Measurements from ENCODE around the gene SLC1A2. TPM values are rescaled to one million over a fixed set of nuclear protein-coding genes. Genes with fewer than 3 reads are reported as not detected.

Gene SLC1A2
- total RNA-seq, 1 donor from 2014 or later = 0.58 TPM

- peak; percentile 82 for DNase-seq (ENCODE audit: low spot score)
Measured at GRCh38 chr11:35303596-35304385, 115.6 kb downstream of the SLC1A2 start.

DNA sequence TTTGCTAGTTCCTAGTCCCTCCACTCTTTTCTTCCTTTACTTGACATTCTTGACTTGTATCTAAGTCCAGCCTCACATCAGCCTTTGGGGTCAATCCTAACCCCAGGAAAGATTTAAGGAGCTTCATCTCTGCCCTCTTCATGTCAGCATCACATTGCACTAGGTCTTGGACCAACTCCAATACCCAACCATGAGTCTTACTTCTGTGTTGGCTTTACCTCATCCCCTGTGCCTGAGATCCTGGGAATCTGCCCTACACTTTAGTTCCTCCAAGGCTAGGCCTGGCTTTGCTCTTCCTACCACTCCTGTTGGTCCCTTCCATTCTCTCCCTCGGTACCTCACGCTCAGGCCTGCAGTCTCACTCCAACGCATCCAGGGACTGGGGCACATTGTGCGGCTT, 117.0 kb downstream of the SLC1A2 start:
- DNase-seq (ENCODE audit: low spot score) = no peak

DNA sequence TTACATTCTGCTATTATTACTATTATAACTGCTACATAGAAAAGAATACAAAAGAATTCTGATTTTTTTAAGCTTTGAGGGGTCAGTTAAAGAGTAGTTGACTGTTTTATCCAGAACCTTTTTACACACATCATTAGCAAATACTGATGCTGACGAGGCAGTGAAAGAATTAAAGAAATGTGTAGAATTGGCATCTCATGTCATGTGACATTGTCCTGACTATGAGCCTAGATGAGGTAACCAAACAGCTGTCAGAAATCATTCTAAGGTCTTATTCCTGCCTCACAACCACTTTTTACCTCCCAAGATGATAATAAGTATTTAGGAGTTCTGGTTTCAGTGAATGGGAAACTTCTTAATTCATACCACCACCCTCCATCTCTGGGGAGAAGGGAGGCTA, 121.0 kb downstream of the SLC1A2 start:
- no peak for DNase-seq (ENCODE audit: low spot score)

GRCh38 chr11:35295751-35296150, 123.6 kb downstream of the SLC1A2 start:
- DNase-seq (ENCODE audit: low spot score) = no peak

DNA sequence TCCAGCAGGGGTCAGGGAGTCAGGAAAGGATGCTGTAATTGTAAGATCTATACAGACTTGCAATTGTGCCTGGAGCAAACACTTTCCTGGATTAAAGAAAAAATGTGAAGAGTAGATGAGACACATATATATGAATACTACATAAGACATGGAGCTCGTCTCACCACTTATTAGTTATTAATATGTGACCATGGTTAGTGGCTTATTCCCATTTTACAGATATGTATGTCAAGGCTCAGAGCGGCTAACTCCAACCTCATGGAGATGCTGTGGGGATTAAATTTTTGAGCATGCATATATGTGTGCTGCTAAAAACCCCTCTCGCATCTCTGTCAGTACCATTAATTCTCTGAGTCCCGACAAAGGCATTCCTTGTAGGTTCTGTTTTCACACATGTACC, 125.7 kb downstream of the SLC1A2 start:
- no peak for DNase-seq (ENCODE audit: low spot score)

GRCh38 chr11:35293035-35293434, 126.3 kb downstream of the SLC1A2 start:
- DNase-seq (ENCODE audit: low spot score) = no peak

GRCh38 chr11:35292279-35292678, 127.1 kb downstream of the SLC1A2 start:
- no peak for DNase-seq (ENCODE audit: low spot score)

DNA sequence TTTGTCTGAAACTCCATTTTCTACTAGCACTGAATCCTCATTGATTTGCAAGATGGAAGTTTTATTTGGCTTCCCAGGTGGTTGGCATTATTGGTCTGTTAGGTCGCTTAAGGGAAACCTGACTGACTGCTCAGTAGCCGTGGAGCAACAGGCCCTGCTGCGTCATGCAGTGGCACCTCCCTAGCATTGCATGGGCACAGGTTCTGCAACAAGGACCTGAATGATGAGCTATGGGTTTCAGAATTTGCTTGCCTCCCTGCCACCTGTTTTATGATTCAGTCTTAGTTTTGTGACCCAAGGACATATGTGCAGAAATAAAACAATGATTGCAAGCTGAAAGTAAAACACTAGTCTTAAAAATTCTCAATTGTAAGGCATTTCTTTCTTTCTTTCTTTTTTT, 128.5 kb downstream of the SLC1A2 start:
- no peak for DNase-seq (ENCODE audit: low spot score)

GRCh38 chr11:35289821-35290220, 129.5 kb downstream of the SLC1A2 start:
- DNase-seq (ENCODE audit: low spot score) = no peak

DNA sequence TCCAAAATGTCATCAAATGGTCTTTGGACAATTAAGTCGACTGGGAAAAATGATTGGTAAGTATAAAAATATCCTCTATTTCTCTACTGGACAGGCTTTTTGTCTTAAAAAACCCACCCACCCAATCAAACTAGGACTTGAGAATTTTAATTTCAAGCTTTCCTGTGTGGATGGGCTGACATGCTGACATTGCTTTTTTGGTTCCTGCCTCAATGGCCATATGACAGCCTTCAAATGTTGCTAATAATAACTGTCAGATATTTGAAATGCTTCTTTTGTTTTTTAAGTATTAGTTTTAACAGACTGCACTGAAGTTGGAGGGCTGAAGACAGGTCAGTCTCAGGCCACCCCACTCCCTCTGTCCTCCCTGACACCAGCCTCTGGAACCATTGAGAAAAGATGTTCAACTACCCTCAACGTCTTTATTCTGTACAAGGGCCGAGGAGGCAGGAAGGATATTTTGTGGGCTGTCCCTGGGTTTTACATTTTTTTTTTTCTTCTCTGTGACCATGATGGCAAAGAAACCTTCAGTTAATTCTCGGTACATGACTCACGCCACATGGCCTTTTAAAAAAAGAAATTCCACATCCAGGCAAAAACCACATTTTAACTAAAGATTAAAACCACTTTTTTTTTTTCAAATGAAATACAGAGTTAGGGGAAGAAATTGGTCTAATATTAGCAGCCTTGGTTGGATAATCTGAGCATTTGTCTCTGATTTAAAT, 130.4 kb downstream of the SLC1A2 start:
- DNase-seq (ENCODE audit: low spot score) = no peak

- DNase-seq (ENCODE audit: low spot score) = no peak
Measured at GRCh38 chr11:35288309-35288708, 131.0 kb downstream of the SLC1A2 start.

DNA sequence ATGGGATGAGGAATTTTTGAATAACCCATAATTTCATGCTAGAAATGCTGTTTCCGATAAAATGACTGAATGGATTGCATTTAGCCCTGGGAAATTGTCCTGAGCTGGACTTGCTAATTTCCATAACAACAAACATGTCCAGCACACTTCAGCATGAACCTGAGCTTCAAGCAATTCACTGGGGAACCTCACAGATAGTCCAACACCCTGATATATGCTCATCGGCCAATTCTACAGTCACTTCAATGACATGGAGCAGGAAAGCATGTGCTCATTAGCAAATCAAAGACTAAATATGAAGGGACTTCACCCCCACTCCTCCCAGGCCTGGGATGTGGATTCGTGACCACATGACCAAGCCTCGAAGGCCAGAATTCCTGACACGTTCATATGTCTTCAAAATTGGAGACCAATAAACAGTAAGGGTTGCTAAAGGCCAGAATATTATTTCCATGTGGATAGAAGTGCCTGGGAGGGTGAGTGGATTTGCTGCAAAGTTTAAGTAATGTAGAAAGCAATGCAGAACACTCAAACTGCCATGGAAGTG, 131.9 kb downstream of the SLC1A2 start:
- DNase-seq (ENCODE audit: low spot score) = no peak

DNA sequence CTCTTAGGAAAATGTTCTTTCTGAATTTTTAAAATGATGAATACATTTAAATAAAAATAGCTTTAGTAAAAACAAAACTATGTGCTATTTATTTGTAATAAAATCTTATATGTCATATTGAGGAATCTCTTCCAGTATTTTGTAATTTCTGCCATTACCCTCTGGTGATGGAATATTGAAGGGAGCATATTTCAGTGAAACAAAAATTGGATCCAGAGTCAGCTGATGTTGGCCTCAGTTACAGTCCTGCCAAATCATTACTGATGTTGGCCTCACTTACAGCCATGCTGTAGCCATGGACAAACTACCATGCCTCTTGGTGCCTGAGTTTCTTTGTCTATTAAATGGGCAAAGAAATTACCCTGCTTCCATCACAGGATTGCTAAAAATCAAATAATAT, 133.2 kb downstream of the SLC1A2 start:
- DNase-seq (ENCODE audit: low spot score) = no peak

DNA sequence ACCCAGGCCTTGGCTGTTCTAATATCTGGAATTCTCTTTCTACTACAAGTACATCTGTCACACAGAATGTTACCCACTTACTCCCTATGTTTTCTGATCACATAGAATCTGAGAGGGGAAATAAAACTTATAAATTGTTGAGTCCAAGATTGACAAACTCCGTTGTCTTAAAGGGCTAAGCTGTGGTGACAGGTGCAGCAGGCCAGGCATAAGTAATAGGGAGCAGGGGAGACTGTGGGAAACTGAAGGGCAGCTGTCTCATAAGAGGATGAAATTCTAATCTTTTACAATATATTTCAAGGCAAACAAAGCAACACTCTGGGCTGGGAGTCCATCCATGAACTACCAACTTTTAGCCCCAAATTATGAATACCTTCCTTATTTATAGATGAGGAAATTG, 133.9 kb downstream of the SLC1A2 start:
- no peak for DNase-seq (ENCODE audit: low spot score)

DNA sequence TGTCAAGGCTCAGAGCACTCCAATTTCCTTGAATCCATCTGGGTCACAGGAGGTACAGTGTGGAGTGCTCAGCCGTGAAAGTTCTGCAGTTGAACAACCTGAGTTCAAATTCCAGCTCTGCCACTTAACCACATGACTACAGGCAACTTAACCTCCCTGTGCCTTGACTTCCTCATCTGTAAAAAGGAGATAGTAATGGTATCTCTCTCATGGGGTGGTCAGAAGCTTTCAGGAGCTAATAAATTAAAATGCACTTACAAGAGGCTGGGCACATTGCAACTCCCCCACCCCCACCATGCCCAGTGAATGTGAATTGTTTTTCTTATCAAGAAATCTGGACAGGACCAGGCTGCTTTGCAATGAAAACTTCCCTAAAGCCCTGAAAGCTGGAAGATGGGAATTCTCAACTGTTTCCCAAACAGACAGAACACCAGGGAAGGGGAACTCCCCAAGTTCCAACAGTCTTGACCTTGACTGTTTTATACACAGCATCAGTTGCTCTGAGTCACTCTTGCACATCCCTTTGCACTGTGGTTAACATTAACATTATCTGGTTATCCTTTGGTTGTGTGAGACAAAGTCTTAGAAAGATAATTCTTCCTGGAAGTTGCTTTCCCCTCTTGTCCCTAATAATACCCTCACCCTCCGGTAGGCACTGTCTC, 137.0 kb downstream of the SLC1A2 start:
- no peak for DNase-seq (ENCODE audit: low spot score)

GRCh38 chr11:35281169-35281688, 138.1 kb downstream of the SLC1A2 start:
- no peak for DNase-seq (ENCODE audit: low spot score)

- no peak for DNase-seq (ENCODE audit: low spot score)
Measured at GRCh38 chr11:35280727-35281126, 138.6 kb downstream of the SLC1A2 start.

- DNase-seq (ENCODE audit: low spot score) = no peak
Measured at GRCh38 chr11:35277827-35278226, 141.5 kb downstream of the SLC1A2 start.

DNA sequence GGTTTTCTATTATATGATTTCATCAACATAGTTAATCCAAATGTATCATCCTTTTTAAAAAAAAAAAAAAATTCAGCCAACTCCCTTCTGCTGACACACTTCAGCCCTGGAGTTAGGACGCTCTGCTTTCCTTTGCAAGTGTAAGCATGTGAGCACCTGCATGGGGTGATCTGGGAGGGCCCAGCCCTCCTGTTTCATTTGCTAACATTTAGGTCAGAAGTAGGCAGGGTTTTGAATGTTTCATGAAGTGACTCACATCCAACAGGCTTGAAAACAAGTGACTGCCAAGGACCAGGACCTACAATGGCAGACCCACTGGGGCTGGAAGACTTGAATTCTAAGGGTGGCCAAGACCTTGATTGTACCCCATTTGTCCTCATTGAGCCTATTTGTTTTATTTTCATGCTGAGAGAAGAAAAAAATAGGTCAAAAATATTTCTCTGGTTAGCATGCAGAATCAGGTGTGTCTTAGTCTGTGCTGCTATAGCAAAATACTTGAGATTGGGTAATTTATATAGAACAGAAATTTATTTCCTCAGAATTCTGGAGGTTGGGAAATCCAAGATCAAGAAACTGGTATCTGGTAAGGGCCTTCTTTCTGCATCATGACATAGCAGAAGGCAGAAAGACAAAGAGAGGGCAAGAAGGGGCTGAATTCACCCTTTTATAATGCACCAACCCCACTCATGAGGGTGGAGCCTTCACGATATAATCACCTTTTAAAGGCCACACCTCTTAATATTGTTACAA, 142.8 kb downstream of the SLC1A2 start:
- peak; percentile 49 for DNase-seq (ENCODE audit: low spot score)

GRCh38 chr11:35275786-35276170, 143.6 kb downstream of the SLC1A2 start:
- DNase-seq (ENCODE audit: low spot score) = no peak
